Measurements from ENCODE around the gene PRKCH.

PRKCH gene

DNA sequence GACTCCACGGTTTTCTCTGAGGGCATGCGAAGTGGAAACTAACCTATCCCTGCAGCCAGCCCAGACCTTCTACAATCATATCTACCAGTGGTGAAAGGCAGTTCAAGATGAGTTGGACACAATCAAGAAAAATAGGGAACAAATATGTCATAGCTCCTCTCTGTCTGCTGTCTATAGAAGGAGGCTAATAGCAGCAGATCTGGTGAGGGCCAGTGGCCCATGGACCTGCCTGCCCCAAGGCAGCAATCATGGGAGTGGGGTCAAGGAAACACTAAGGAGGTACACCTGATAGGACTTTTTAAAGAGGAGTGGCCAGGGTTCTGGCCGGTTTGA is 149.5 kb downstream of the PRKCH start:
- Histone ChIP-seq H3K27ac (ENCODE audit: low read length) (peak overlapping the region; percentile 25), H3K36me3 (ENCODE audit: control insufficient read depth in 1 of 2, insufficient read depth in 2 of 2, low read length in 2 of 2) (no peaks in the 10 kb centered on the region), H3K4me1 (ENCODE audit: control insufficient read depth in 1 of 2, insufficient read depth in 2 of 2, low read length in 2 of 2) (peaks cover 13 to 21% of the 10 kb centered on the region in 2 donors), H3K9me3 (ENCODE audit: control insufficient read depth in 1 of 2, low read length in 2 of 2) (no peaks in the 10 kb centered on the region), H3K4me3 (ENCODE audit: low read depth in 1 of 2, low read length in 2 of 2) (no peak overlapping the region), H3K27me3 (ENCODE audit: low read depth, low read length) (no peaks in the 10 kb centered on the region)

DNA sequence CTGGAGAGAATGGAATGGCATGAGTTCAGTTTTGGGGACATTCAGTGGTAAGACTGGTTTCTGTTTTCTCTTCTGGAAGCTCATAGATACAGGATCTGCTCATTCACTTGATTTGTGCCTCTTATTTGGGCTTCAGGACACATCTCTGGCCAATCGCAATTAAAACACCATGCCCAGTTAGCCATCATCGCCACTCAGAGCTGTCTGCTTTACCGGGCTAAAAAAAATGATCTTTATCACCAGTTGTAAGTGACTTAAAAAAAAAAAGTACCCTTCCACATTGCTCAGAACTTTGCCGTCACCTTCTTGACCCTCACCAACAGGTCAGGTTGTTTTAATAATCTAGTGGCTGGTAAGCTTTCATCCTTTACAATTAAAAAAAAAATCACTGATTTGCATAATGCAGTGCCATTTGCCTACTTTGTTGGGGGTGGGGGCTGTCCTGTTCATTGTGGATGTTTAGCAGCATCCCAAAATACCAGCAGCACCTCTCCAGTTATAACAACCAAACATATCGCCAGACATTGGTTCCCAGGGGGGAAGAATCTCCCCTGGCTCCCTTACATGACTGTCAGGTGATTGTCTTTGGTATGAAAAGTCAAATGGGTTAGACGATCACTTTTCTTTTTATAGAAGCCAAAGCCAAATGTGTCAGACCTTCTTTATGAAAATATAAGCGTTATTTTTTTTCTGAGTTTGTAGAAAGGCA is 150.1 kb downstream of the PRKCH start:
- H3K27ac ChIP-seq (ENCODE audit: low read length) = peak overlapping the region; percentile 25
- peak overlapping the region; percentile 55 for H3K4me3 ChIP-seq (ENCODE audit: low read depth in 1 of 2, low read length in 2 of 2)
- no peaks in the 10 kb centered on the region for H3K27me3 ChIP-seq (ENCODE audit: low read depth, low read length)
- H3K36me3 ChIP-seq (ENCODE audit: control insufficient read depth in 1 of 2, insufficient read depth in 2 of 2, low read length in 2 of 2) = no peaks in the 10 kb centered on the region
- H3K9me3 ChIP-seq (ENCODE audit: control insufficient read depth in 1 of 2, low read length in 2 of 2) = no peaks in the 10 kb centered on the region
- H3K4me1 ChIP-seq (ENCODE audit: control insufficient read depth in 1 of 2, insufficient read depth in 2 of 2, low read length in 2 of 2) = peaks cover 13 to 21% of the 10 kb centered on the region in 2 donors

GRCh38 chr14:61472011-61472672 is 150.8 kb downstream of the PRKCH start:
- H3K9me3 ChIP-seq (ENCODE audit: control insufficient read depth in 1 of 2, low read length in 2 of 2) = no peaks in the 10 kb centered on the region
- H3K27ac ChIP-seq (ENCODE audit: low read length) = peak overlapping the region; percentile 25
- peaks cover 0 to 3% of the 10 kb centered on the region in 2 donors for H3K36me3 ChIP-seq (ENCODE audit: control insufficient read depth in 1 of 2, insufficient read depth in 2 of 2, low read length in 2 of 2)
- H3K4me1 ChIP-seq (ENCODE audit: control insufficient read depth in 1 of 2, insufficient read depth in 2 of 2, low read length in 2 of 2) = peaks cover 11 to 24% of the 10 kb centered on the region in 2 donors
- H3K27me3 ChIP-seq (ENCODE audit: low read depth, low read length) = no peaks in the 10 kb centered on the region
- H3K4me3 ChIP-seq (ENCODE audit: low read depth in 1 of 2, low read length in 2 of 2) = peak overlapping the region; percentile 55

DNA sequence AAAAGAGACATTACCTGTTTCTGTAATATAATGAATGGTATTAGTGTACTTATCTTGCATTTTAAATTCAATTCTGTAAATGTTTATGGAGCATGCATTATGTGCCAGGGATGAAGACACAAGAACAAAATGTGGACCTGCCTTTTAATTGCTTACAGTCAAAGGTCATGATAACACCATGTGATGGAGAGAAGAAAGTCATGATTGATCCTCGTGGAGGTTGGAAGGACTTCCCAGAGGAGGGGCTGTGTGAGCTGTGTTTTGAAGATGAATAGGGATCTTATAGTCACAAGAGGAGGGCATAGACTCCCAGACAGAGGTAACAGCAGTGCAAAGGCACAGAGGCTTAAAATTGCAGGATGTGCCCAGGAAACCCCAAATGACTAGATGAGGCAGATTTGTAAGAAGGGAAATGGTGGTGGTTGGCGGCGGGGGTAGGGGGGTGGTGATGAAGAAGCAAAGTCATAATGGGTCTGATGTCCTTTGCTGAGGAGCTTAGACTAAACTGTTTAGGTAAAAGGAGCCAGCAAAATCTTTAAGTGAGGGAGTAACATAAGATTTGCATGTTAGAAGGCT is 151.5 kb downstream of the PRKCH start:
- no peaks in the 10 kb centered on the region for H3K27me3 ChIP-seq (ENCODE audit: low read depth, low read length)
- H3K4me3 ChIP-seq (ENCODE audit: low read depth in 1 of 2, low read length in 2 of 2) = no peak overlapping the region
- peaks cover 4 to 31% of the 10 kb centered on the region in 2 donors for H3K4me1 ChIP-seq (ENCODE audit: control insufficient read depth in 1 of 2, insufficient read depth in 2 of 2, low read length in 2 of 2)
- no peaks in the 10 kb centered on the region for H3K9me3 ChIP-seq (ENCODE audit: control insufficient read depth in 1 of 2, low read length in 2 of 2)
- peaks cover 0 to 4% of the 10 kb centered on the region in 2 donors for H3K36me3 ChIP-seq (ENCODE audit: control insufficient read depth in 1 of 2, insufficient read depth in 2 of 2, low read length in 2 of 2)
- peak overlapping the region; percentile 19 for H3K27ac ChIP-seq (ENCODE audit: low read length)

DNA sequence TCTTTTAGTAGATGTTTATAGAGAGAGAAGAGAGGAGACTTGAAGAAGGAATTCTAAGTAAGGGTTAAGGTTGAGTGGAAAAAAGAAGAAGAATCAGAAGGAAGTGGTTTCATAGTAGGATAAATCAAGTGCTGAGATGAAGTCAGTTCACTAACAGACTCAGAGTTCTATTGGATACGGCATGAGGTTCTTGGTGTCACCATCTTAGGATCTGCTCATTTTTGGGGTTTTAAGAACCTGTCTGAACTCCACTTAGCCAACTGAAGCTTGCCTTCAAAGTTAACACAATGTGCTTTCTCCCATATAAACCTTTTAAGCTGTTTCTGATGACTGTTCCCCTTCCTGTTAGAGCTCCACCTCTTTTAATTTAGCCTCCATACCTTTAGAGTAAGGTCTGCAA is 152.6 kb downstream of the PRKCH start:
- H3K4me1 ChIP-seq (ENCODE audit: control insufficient read depth in 1 of 2, insufficient read depth in 2 of 2, low read length in 2 of 2) = peaks cover 4 to 37% of the 10 kb centered on the region in 2 donors
- no peak overlapping the region for H3K27ac ChIP-seq (ENCODE audit: low read length)

GRCh38 chr14:61474701-61475100 is 153.3 kb downstream of the PRKCH start:
- Histone ChIP-seq H3K27ac (ENCODE audit: low read length) (peak overlapping the region; percentile 93), H3K27me3 (ENCODE audit: low read depth, low read length) (no peaks in the 10 kb centered on the region), H3K4me1 (ENCODE audit: control insufficient read depth in 1 of 2, insufficient read depth in 2 of 2, low read length in 2 of 2) (peaks cover 4 to 37% of the 10 kb centered on the region in 2 donors), H3K36me3 (ENCODE audit: control insufficient read depth in 1 of 2, insufficient read depth in 2 of 2, low read length in 2 of 2) (peaks cover 0 to 4% of the 10 kb centered on the region in 2 donors), H3K4me3 (ENCODE audit: low read depth in 1 of 2, low read length in 2 of 2) (no peak overlapping the region), H3K9me3 (ENCODE audit: control insufficient read depth in 1 of 2, low read length in 2 of 2) (no peaks in the 10 kb centered on the region)

More for the DNA sequence above, 152.6 kb downstream of the PRKCH start:
- H3K4me3 ChIP-seq (ENCODE audit: low read depth in 1 of 2, low read length in 2 of 2) = no peak overlapping the region
- H3K9me3 ChIP-seq (ENCODE audit: control insufficient read depth in 1 of 2, low read length in 2 of 2) = no peaks in the 10 kb centered on the region
- H3K36me3 ChIP-seq (ENCODE audit: control insufficient read depth in 1 of 2, insufficient read depth in 2 of 2, low read length in 2 of 2) = peaks cover 0 to 4% of the 10 kb centered on the region in 2 donors
- no peaks in the 10 kb centered on the region for H3K27me3 ChIP-seq (ENCODE audit: low read depth, low read length)

DNA sequence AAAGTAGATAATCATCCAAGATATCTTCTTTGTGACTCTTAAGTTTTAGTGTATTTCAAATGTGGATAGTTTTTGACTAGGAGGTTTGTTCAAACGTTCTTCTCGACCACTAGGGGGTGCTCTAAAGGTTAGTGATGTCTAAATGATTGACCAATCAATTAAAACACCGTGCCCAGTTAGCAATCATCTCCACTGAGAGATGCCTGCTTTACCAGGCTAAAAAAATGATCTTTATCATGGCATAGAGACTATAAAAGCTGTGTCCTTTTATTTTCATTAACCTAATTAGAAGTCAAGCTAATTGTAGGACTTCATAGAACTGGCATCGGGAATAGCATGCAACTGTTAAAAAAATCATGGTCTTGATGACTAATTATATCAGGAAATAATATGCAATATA is 153.9 kb downstream of the PRKCH start:
- Histone ChIP-seq H3K27ac (ENCODE audit: low read length) (peak overlapping the region; percentile 93), H3K27me3 (ENCODE audit: low read depth, low read length) (no peaks in the 10 kb centered on the region), H3K4me3 (ENCODE audit: low read depth in 1 of 2, low read length in 2 of 2) (no peak overlapping the region), H3K9me3 (ENCODE audit: control insufficient read depth in 1 of 2, low read length in 2 of 2) (no peaks in the 10 kb centered on the region), H3K36me3 (ENCODE audit: control insufficient read depth in 1 of 2, insufficient read depth in 2 of 2, low read length in 2 of 2) (peaks cover 0 to 4% of the 10 kb centered on the region in 2 donors), H3K4me1 (ENCODE audit: control insufficient read depth in 1 of 2, insufficient read depth in 2 of 2, low read length in 2 of 2) (peaks cover under 1 to 37% of the 10 kb centered on the region in 2 donors)

- Histone ChIP-seq H3K4me3 (ENCODE audit: low read depth in 1 of 2, low read length in 2 of 2) (peak overlapping the region in 1 of 2 donors; percentile 23), H3K36me3 (ENCODE audit: control insufficient read depth in 1 of 2, insufficient read depth in 2 of 2, low read length in 2 of 2) (peaks cover 0 to 4% of the 10 kb centered on the region in 2 donors), H3K27me3 (ENCODE audit: low read depth, low read length) (no peaks in the 10 kb centered on the region), H3K27ac (ENCODE audit: low read length) (peak overlapping the region; percentile 93), H3K9me3 (ENCODE audit: control insufficient read depth in 1 of 2, low read length in 2 of 2) (no peaks in the 10 kb centered on the region), H3K4me1 (ENCODE audit: control insufficient read depth in 1 of 2, insufficient read depth in 2 of 2, low read length in 2 of 2) (peaks cover 0 to 30% of the 10 kb centered on the region in 2 donors)
Measured at GRCh38 chr14:61476105-61476753, 154.8 kb downstream of the PRKCH start.

GRCh38 chr14:61476754-61477410 is 155.5 kb downstream of the PRKCH start:
- Histone ChIP-seq H3K36me3 (ENCODE audit: control insufficient read depth in 1 of 2, insufficient read depth in 2 of 2, low read length in 2 of 2) (peaks cover 0 to 4% of the 10 kb centered on the region in 2 donors), H3K27me3 (ENCODE audit: low read depth, low read length) (no peaks in the 10 kb centered on the region), H3K4me1 (ENCODE audit: control insufficient read depth in 1 of 2, insufficient read depth in 2 of 2, low read length in 2 of 2) (peaks cover 0 to 24% of the 10 kb centered on the region in 2 donors)

GRCh38 chr14:61477712-61478462 is 156.5 kb downstream of the PRKCH start:
- H3K36me3 ChIP-seq (ENCODE audit: control insufficient read depth in 1 of 2, insufficient read depth in 2 of 2, low read length in 2 of 2) = peaks cover 0 to 4% of the 10 kb centered on the region in 2 donors
- H3K4me1 ChIP-seq (ENCODE audit: control insufficient read depth in 1 of 2, insufficient read depth in 2 of 2, low read length in 2 of 2) = peaks cover 0 to 16% of the 10 kb centered on the region in 2 donors
- no peaks in the 10 kb centered on the region for H3K9me3 ChIP-seq (ENCODE audit: control insufficient read depth in 1 of 2, low read length in 2 of 2)
- no peaks in the 10 kb centered on the region for H3K27me3 ChIP-seq (ENCODE audit: low read depth, low read length)
- peak overlapping the region in 1 of 2 donors; percentile 1 for H3K4me3 ChIP-seq (ENCODE audit: low read depth in 1 of 2, low read length in 2 of 2)
- peak overlapping the region; percentile 93 for H3K27ac ChIP-seq (ENCODE audit: low read length)

More at GRCh38 chr14:61476754-61477410, 155.5 kb downstream of the PRKCH start:
- Histone ChIP-seq H3K27ac (ENCODE audit: low read length) (peak overlapping the region; percentile 93), H3K9me3 (ENCODE audit: control insufficient read depth in 1 of 2, low read length in 2 of 2) (no peaks in the 10 kb centered on the region), H3K4me3 (ENCODE audit: low read depth in 1 of 2, low read length in 2 of 2) (peak overlapping the region in 1 of 2 donors; percentile 23)

Data from muscle layer of duodenum (tissue), 2 donors.